ENCODE data around the gene SORBS1. TPM values are rescaled to one million over a fixed set of nuclear protein-coding genes. Genes with fewer than 3 reads are reported as not detected.

SORBS1 gene
- total RNA-seq, 1 donor = 3.5 TPM

Other genes with a start within 250 kb of the SORBS1 start
- gene ALDH18A1, start 95.3 kb upstream of the SORBS1 start, total RNA-seq = 78.1 TPM
- gene TCTN3, start 132.6 kb upstream of the SORBS1 start, total RNA-seq = 18.9 TPM
- 0.27 TPM for gene ENTPD1, start 194.8 kb upstream of the SORBS1 start, total RNA-seq